Neural crest cell (in vitro differentiated cells): ENCODE results near the gene RANBP1. TPM values are rescaled to one million over a fixed set of nuclear protein-coding genes. Genes with fewer than 3 reads are reported as not detected.

ENCODE experiments used
- DNase-seq: peaks from one replicate; pipeline ENCODE4 v3.0.0; 2021; ENCODE audit warnings: low read depth, mixed read lengths, low spot score
- H3K27ac Mint-ChIP-seq: one replicate; pipeline ENCODE4 v1.8.0; 2021; ENCODE audit warnings: mild to moderate bottlenecking, mixed read lengths; ENCODE audit not compliant: unreplicated experiment
- H3K27me3 Mint-ChIP-seq: 2 replicates; pipeline ENCODE4 v1.8.0; 2021; ENCODE audit warnings: low read depth, mild to moderate bottlenecking, mixed read lengths
- H3K36me3 Mint-ChIP-seq: 2 replicates; pipeline ENCODE4 v1.8.0; 2021; ENCODE audit warnings: low read depth, mild to moderate bottlenecking, mixed read lengths
- H3K4me1 Mint-ChIP-seq: 2 replicates; pipeline ENCODE4 v1.8.0; 2021; ENCODE audit warnings: mixed read lengths
- H3K4me3 Mint-ChIP-seq: one replicate; pipeline ENCODE4 v1.8.0; 2021; ENCODE audit warnings: mild to moderate bottlenecking, mixed read lengths
- H3K9me3 Mint-ChIP-seq: 2 replicates; pipeline ENCODE4 v1.8.0; 2021; ENCODE audit warnings: mixed read lengths
- total RNA-seq: library from RNA; stranded (reverse); gene quantifications from 2 replicates; pipeline ENCODE4 v1.2.1, GENCODE V29; 2021
- TF ChIP-seq, protein P1 (sequence below): fragments of 200-600 bp; sonication (generic); conservative IDR thresholded peaks from 2 replicates; pipeline ENCODE4 v1.5.0; 2021; ENCODE audit warnings: antibody characterized with exemption, mild to moderate bottlenecking

RANBP1 gene
- total RNA-seq, 1 donor from 2014 or later = 469 TPM

DNA sequence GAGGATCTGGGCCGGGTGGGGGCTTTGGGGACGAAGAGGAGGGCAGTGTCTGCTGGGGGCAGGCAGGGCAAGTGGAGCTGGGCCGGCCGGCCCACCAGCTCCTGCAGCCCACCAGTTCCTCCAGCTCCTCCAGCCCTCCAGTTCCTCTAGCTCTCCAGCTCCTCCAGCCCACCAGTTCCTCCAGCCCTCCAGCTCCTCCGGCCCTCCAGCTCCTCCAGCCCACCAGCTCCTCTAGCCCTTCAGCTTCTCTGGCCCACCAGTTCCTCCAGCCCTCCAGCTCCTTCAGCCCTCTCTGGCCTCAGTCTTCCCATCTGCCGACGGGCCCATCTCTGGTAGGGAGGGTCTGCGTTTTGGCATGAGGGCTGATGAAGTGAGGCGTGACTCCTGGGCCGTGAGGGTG lies 44.1 kb downstream of the RANBP1 start:
- Mint-ChIP-seq H3K4me1 (peaks cover 10% of the 10 kb centered on the region), H3K4me3 (no peak overlapping the region), H3K27me3 (no peaks in the 10 kb centered on the region), H3K36me3 (no peaks in the 10 kb centered on the region), H3K9me3 (peaks cover 3% of the 10 kb centered on the region), H3K27ac (no peak overlapping the region)
- TF ChIP-seq, protein P1, sequence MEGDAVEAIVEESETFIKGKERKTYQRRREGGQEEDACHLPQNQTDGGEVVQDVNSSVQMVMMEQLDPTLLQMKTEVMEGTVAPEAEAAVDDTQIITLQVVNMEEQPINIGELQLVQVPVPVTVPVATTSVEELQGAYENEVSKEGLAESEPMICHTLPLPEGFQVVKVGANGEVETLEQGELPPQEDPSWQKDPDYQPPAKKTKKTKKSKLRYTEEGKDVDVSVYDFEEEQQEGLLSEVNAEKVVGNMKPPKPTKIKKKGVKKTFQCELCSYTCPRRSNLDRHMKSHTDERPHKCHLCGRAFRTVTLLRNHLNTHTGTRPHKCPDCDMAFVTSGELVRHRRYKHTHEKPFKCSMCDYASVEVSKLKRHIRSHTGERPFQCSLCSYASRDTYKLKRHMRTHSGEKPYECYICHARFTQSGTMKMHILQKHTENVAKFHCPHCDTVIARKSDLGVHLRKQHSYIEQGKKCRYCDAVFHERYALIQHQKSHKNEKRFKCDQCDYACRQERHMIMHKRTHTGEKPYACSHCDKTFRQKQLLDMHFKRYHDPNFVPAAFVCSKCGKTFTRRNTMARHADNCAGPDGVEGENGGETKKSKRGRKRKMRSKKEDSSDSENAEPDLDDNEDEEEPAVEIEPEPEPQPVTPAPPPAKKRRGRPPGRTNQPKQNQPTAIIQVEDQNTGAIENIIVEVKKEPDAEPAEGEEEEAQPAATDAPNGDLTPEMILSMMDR = no peak
- DNase-seq = no peak

DNA sequence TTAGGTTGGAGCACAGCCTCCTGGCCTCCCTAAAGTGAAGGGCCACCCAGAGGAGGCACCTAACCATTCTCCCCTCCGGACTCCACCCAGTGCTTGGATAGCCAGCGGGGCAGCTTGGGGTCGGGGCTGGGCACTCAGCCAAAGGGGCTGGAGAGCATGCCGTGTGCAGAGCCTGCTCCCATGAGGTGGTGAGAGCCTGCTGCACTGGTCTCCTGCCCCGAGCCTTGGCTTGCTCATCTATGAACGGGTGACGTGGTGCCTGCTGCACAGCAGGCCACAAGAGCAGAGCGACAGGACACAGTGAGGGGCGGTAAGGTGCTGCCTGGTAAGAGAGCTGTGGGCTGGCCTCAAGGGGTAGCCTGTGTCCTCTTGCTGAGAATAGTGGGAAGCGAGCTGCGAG lies 49.0 kb downstream of the RANBP1 start:
- peaks cover 3% of the 10 kb centered on the region for H3K9me3 Mint-ChIP-seq
- H3K4me3 Mint-ChIP-seq = no peak overlapping the region
- H3K36me3 Mint-ChIP-seq = no peaks in the 10 kb centered on the region
- no peak overlapping the region for H3K27ac Mint-ChIP-seq
- no peaks in the 10 kb centered on the region for H3K27me3 Mint-ChIP-seq
- TF ChIP-seq, protein P1 = no peak
- no peak for DNase-seq
- H3K4me1 Mint-ChIP-seq = no peaks in the 10 kb centered on the region

DNA sequence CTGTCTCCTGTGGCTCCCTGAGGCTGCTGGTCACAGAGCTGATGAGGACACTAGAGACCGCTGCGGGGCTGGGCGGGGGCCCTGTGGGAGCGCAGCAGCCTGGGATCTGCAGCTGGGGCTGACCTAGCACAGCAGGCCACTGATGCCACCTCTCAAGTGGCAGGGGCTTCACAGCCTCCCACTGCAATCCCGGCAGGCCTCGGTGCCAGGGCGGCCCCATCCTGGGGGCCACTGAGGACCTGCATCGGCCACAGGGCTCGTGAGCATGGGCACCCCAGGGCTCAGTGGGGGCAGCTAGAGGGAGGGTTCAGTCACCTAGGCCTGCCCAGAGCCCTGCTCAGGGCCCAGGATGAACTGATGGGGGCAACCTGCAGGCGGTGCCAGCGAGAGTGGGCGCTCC lies 49.5 kb downstream of the RANBP1 start:
- H3K4me1 Mint-ChIP-seq = no peaks in the 10 kb centered on the region
- no peaks in the 10 kb centered on the region for H3K27me3 Mint-ChIP-seq
- H3K9me3 Mint-ChIP-seq = peaks cover 3% of the 10 kb centered on the region
- no peak for DNase-seq
- H3K27ac Mint-ChIP-seq = no peak overlapping the region
- H3K4me3 Mint-ChIP-seq = no peak overlapping the region
- TF ChIP-seq, protein P1 = no peak
- no peaks in the 10 kb centered on the region for H3K36me3 Mint-ChIP-seq

DNA sequence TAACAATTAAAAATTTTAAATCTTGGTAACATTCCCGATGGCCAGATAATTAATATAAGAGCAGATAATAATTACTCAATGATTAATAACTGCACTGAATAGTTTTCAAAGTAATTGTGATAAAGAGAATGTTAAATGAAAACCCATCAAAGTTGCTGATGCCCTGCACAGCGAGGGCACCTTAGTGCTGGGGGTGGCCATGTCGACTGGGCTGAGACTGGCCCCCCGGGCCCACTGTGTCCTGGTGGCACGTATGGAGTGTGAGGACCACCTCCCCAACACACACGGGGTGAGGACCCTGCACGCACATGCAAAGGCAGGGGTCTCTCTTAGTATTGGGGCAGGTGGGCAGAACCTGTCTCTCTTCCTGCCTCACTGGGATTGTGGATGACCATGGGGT lies 50.0 kb downstream of the RANBP1 start:
- H3K36me3 Mint-ChIP-seq = no peaks in the 10 kb centered on the region
- H3K9me3 Mint-ChIP-seq = peaks cover 3% of the 10 kb centered on the region
- H3K27me3 Mint-ChIP-seq = no peaks in the 10 kb centered on the region
- H3K4me3 Mint-ChIP-seq = no peak overlapping the region
- no peak overlapping the region for H3K27ac Mint-ChIP-seq
- no peaks in the 10 kb centered on the region for H3K4me1 Mint-ChIP-seq
- TF ChIP-seq, protein P1 = no peak
- DNase-seq = no peak

DNA sequence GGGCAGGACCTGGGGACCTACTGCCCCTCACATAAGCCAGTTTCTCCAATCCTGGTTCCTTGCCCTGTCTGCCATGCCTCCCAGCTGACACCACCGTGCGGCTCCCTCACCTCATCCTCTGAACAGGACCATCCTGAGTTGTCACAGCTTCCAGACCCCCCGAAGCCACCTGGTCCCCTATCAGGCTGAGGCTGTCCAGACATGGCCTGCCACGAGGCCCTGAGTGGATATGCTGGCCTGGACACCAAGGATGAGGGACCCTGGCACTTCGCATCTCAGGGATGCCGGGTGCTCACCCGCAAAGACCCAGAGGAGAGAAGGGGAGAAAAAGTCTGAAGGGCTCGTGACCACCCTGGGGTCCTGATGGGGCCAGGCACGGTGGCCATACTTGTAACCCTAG lies 50.8 kb downstream of the RANBP1 start:
- Mint-ChIP-seq H3K27me3 (no peaks in the 10 kb centered on the region), H3K4me3 (no peak overlapping the region), H3K27ac (no peak overlapping the region), H3K9me3 (peaks cover 3% of the 10 kb centered on the region), H3K36me3 (no peaks in the 10 kb centered on the region), H3K4me1 (no peaks in the 10 kb centered on the region)
- TF ChIP-seq, protein P1 = no peak
- no peak for DNase-seq
